GM18873 (cell line): ENCODE results near the gene ST6GALNAC1.

Experiments
- ATAC-seq: cut with Tn5 transposase; IDR thresholded peaks from one replicate; pipeline ENCODE4 v1.9.1; 2021; ENCODE audit warnings: mild to moderate bottlenecking, moderate library complexity, moderate number of reproducible peaks; ENCODE audit not compliant: unreplicated experiment, low FRiP score

Gene ST6GALNAC1

GRCh38 chr17:76643553-76644148 is at the start of gene ST6GALNAC1:
Gene ST6GALNAC1 (minus strand): TSS chr17:76643757. CDS start chr17:76643638, 119 bp downstream.
- ATAC-seq, result no peak

- no peak for ATAC-seq
Measured at GRCh38 chr17:76691379-76692191, 48.0 kb upstream of the ST6GALNAC1 start.

GRCh38 chr17:76690596-76691280 is 47.2 kb upstream of the ST6GALNAC1 start:
- ATAC-seq, result no peak

GRCh38 chr17:76689859-76690258 is 46.3 kb upstream of the ST6GALNAC1 start:
- no peak for ATAC-seq

- ATAC-seq, result no peak
Measured at GRCh38 chr17:76688165-76688622, 44.6 kb upstream of the ST6GALNAC1 start.

GRCh38 chr17:76687298-76688164 is 44.0 kb upstream of the ST6GALNAC1 start:
- no peak for ATAC-seq

GRCh38 chr17:76686538-76687297 is 43.2 kb upstream of the ST6GALNAC1 start:
- no peak for ATAC-seq

- no peak for ATAC-seq
Measured at GRCh38 chr17:76685846-76686245, 42.3 kb upstream of the ST6GALNAC1 start.

- ATAC-seq, result no peak
Measured at GRCh38 chr17:76685366-76685765, 41.8 kb upstream of the ST6GALNAC1 start.

- ATAC-seq, result no peak
Measured at GRCh38 chr17:76684756-76685155, 41.2 kb upstream of the ST6GALNAC1 start.

GRCh38 chr17:76683921-76684745 is 40.6 kb upstream of the ST6GALNAC1 start:
- no peak for ATAC-seq

- ATAC-seq, result no peak
Measured at GRCh38 chr17:76683011-76683755, 39.6 kb upstream of the ST6GALNAC1 start.

GRCh38 chr17:76682296-76682695 is 38.7 kb upstream of the ST6GALNAC1 start:
- ATAC-seq, result no peak

GRCh38 chr17:76681222-76682137 is 37.9 kb upstream of the ST6GALNAC1 start:
- ATAC-seq, result no peak

GRCh38 chr17:76679239-76679638 is 35.7 kb upstream of the ST6GALNAC1 start:
- no peak for ATAC-seq

GRCh38 chr17:76678330-76678729 is 34.8 kb upstream of the ST6GALNAC1 start:
- no peak for ATAC-seq

GRCh38 chr17:76677406-76677805 is 33.8 kb upstream of the ST6GALNAC1 start:
- no peak for ATAC-seq
